HG02798 (cell line): Measurements from ENCODE around the gene UBR4.
"Not testable (repeated sequence)": the region's sequence is repeated elsewhere in the genome, so short reads cannot be mapped to it uniquely, and the experiment has no call there.

Experiments
- ATAC-seq: cut with Tn5 transposase; IDR thresholded peaks from one replicate; pipeline ENCODE4 v1.9.1; 2021; ENCODE audit warnings: mild to moderate bottlenecking; ENCODE audit not compliant: unreplicated experiment, poor library complexity

Gene UBR4

DNA sequence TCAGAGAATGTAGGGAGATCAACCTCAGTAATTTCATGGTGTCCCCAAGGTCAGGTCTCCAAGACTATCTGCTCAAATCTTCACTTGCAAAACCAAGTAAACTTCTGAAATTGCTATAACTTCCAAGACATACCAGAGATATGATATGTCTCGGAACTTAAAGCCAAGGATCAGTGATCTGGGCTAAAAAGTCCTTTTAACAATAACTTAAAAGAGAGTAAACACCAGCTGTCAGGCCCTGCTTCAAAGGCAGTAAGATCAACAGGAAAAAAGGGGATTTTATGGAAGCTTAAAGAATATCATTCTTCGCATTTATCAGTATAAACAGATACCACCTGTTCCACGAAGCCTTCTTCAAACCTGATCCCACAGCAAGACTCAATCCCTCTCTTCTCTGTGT, 13.7 kb downstream of the UBR4 start:
- no peak for ATAC-seq

DNA sequence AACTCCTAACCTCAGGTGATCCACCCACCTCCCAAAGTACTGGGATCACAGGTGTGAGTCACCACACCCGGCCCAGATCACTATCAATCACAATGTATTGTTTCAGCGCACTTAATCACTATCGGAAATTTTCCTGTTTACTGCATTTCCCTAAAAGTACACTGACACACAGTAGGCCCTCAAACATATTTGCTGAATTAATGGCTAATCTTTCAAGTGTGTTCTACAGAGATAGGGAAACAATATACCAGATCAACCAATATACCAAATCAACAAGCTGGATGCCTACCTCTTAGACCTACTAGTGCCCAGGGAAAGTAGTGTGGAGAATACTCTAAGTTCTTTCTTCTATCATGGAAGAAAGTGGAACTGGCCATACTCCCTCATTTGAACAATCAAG, 17.1 kb downstream of the UBR4 start:
- ATAC-seq: no peak

DNA sequence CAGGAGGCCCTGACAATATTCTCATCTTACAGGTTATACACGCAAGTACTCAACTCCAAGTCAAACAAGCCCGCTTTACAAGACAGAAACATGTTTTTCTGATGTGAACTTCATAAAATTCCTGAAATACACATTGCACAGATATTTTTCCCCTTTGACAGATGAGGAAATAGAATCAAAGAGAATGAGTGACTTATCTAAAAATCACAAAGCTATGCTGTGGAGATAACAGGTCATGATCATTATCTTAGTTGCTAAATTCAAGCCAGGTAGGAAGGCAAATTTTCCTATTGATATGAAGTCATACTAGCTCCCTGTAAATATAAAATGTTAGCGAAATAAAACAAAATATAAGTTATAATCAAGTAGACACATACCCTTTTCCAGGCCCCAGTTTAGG, 18.3 kb downstream of the UBR4 start:
- no peak for ATAC-seq

DNA sequence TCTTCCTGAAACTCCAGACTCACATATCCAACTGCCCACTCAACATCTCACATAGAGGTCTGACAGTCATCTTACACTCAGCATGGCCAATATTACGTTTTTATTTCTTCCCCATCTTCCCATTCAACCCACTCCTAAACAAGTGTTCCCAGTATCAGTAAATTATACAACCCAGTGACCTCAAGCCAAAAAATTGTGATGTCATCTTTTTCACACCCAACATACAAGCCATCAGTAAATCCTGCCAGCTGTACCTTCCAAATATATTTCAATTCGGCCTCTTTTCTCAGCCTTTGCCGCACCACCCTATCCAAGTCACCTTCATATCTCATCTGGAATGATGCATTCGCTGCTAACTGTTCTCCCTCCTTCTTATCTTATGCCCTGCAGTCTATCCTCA, 19.6 kb downstream of the UBR4 start:
- ATAC-seq: no peak

DNA sequence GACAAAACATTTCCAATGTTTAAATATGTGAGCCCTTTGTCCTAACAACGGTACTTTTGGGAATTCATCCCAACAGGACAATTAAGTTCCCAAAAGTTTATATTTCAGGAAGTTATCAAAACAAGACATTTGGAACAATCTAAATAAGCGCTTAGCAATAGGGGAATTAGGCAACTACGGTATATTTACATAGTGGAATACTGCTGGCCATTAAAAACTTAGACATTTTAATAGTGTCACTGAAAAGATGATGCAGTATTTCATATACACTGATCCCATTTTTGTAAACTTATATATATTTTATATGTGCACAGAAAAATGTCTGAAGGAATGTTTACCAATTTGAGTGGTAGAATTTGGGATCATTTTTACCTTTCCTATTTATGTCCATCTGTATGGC, 20.8 kb downstream of the UBR4 start:
- ATAC-seq: no peak

DNA sequence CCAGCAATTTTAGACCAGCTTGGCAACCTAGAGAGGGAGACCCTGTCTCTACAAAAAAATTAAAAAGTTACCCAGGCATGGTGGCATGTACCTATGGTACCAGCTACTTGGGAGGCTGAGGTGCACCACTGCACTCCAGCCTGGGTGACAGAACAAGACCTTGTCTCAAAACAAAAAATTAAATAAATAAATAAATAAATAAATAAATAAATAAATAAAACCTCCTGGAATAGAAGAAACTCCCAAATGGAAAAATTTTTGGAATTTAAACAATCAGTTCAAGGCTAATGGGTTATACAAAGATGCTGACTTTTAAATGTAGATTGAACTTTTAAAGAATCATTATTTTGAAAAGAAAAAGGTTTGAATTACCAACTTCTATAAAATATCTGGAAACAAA, 22.2 kb downstream of the UBR4 start:
- ATAC-seq: no peak

DNA sequence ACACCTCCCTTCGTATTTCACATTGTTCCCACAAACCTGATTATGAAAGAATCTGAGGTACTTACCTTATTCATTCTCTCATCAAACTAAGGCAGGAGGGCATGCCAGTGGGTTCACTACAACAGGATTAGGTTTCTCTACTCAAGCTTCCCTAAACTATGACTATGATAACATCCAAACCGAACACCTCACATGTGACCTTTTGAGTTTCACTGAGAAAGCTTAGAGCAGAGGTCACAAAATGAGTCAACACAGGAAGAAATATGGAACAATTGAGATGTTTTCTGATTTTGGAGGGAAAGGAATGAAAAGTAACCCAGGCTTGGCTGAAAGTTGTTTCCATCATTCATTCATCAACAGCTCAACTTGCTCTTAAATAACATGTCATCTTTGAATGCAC, 24.1 kb downstream of the UBR4 start:
- no peak for ATAC-seq

DNA sequence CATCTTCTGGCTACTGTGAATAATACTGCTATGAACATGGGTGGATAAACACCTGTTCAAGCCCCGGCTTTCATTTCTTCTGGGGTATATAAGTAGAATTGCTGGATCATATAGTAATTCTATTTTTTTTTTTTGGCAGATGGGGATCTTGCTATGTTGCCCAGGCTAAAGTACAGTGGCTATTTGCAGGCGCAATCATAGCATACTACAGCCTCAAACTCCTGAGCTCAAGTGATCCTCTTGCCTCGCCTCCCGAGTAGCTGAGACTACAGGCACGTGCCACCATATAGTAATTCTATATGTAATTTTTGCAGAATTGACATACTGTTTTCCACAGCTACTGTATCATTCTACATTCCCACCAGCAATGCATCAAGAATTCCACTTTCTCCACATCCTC, 27.8 kb downstream of the UBR4 start:
- no peak for ATAC-seq

DNA sequence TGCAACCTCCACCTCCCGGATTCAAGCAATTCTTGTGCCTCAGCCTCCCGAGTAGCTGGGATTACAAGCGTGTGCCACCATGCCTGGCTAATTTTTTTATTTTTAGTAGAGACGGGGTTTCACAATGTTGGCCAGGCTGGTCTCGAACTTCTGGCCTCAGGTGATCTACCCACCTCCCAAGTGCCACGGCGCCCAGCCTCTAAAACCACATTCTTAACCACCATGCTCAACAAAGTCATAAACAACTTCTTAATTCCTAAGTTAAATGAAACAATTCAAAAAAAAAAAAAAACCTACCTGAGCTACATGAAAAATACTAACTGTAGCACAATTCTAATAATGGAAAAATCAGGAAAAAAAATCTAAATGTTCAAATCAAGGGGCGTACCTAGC, 29.8 kb downstream of the UBR4 start:
- not testable (repeated sequence) for ATAC-seq

DNA sequence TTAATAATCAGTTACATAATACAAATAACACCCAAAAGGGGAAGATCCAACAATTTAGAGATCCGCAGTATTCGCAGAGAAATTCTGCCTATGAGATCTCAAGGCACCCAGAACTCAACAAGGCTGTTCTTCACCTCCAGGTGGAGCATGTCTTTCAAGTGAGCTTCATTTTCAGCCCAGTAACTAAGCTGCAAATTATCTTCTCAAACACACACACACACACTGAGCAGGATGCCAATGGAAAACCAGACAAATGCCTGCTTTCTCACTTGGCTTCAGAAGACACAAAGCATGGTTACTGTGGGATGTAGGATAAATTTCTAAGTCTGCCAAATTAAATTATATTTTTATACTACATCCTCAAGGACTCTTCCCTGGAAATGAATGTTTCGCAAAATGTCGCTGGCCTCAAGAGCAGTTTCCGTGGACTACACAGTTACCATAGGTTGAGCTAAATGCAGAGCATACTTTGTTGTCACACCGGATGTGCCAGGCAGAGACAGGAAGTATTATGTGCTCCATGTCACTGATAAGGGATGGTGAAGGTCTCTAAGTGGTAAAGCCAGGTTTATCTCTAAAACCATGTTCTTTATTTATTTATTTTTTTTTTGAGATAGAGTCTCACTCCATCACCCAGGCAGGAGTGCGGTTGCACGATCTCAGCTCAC, 30.3 kb downstream of the UBR4 start:
- no peak for ATAC-seq

DNA sequence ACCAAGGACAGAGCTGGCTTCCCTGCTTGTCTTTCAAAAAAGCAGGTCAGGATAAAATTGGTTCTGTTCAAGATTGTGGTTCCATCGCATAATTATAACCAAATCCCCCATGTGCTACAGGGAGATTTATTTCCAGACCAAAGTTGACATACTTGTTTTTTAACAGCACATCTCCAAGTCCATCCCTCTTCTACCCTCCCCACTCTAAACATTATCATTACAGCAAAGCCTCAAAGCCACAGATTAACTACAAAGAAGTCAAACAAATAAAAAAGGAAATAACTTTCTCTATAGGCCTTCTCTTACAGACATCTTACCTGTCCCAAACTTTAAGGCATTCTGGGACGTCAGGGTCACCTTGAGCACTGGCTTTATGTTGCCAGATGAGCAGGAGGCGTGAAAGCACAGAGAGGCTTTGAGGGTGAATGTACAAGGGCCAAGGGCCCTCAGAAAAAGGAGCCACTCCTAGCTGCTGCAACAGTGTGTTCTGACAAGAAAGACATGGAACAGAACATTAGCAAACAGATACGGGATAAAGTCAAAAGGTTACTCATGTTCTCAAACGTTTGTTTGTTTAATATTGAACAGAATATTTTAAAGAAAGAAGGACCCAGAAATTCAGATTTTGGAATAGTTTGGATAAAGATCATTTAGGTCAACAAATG, 31.2 kb downstream of the UBR4 start:
- ATAC-seq: no peak

DNA sequence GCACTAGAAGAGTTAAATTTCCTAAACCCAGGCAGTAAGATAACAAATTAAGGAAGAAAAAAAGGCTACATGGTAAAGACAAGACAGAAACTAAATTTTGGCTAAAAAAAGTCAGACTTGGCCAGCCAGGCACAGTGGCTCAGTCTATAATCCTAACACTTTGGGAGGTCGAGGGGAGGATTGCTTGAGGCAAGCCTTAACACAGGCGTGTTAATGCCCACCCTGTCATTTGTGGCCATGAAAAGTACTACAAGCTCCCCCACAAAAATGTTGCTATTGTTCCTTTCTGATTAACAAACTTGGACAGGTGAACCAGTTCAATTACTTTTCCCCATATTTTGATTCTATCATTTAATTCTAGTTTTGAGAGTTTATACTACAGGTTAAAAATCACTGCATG, 32.3 kb downstream of the UBR4 start:
- ATAC-seq: no peak

DNA sequence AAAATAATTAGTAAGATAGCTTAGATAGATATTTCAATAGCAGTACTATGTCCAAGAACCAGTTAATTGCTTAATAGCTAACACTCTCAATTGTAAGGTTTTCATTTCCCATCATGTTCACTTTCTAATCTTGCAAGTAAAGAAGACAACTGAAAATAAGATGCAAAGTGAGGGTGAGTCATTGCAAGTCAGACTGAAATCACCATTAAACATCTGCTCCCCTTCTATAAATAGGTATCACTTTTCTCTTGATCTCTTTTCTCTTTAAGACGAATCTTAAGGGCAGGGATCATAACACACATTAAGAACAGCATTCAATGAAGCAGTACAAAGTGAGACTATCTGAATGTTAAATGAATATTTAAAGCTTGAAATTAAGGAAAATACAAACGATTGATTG, 40.4 kb downstream of the UBR4 start:
- peak; percentile 69 for ATAC-seq

DNA sequence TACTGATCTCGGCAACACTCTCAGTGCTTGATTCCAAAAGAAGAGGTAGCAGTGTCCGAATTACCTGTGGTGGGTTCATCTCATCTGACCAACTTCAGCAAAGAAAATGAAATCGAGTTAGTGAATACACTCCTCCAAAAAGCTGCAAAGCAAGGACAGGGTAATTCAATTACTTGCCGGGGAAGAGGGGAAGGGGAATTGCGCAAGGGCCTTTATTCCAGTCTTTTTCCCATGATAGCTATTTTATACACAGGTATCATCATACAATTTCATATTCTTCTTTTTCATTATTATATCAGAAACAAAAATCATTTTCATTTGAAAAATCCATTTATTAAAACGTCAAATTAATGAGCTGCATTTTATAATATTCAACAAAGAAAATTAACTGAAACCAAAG, 42.9 kb downstream of the UBR4 start:
- no peak for ATAC-seq

DNA sequence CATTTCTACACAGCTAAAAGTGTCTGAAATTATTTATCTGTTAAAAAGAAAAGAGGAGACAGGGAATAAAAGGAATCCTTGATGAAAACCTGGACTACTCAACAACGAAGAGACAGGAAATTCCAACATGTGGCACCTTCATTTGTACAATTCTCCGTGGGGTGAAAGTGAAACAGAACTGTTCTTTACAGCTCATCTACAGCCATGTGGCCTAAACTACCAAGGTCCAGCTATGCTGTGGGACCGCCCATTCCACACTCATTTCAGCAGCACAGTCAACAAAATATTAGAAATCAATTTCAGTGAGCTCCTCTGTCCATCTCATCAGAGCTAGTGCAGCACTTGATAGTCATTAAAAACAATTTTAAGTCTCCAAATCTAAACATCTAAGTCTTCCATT, 44.0 kb downstream of the UBR4 start:
- no peak for ATAC-seq

DNA sequence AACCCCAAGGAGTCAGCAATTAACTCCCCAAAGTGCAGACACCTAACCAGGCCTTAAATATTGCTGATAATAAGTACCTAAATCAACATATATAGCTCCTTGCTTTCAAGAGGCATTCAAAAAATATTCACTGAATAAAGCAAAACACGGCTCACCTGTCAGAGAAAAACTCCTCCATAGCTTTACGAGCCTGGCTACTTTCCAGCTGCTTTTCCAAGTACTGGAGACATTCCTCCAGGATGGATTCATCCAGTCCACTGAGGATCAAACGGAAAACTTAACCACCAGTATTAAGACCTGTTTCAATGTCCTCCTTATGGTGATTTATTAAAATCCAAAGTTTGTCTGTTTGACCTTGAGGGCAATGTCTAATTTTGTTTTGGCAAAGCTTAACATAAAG, 44.6 kb downstream of the UBR4 start:
- ATAC-seq: no peak

DNA sequence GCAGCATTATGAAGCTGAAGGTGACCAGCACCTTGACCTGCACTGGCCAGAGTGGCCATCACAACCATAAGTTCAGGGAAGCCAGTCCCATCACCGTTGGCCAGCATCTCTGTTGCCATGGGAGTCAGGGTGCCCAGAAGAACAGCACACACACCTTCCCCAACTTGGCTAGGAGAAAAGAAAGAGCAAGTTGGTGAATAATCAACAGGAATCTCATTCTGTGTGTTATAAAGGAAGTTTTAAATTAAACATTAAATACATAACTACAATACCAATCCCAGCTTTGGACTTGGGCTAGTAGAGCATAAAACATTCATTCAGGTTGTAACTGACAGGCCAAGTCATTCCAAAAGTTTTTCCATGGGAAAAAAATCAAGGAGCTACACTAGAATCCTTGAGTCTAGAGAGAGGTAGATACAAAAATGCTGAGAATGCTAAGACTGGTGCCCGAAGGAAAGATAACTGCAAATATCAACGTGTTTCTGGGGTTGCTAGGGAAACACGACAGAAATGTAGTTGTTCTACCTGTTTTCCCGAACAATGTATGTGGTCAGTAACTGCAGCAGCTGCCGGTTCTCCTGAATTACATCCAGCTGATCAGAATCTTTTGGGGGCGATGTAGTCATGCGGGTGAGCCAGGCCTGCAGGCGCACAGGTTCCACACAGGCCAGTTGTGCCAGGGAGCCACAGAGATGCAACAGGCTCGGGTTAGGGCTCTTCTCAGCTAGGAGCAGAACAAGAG, 45.6 kb downstream of the UBR4 start:
- no peak for ATAC-seq

DNA sequence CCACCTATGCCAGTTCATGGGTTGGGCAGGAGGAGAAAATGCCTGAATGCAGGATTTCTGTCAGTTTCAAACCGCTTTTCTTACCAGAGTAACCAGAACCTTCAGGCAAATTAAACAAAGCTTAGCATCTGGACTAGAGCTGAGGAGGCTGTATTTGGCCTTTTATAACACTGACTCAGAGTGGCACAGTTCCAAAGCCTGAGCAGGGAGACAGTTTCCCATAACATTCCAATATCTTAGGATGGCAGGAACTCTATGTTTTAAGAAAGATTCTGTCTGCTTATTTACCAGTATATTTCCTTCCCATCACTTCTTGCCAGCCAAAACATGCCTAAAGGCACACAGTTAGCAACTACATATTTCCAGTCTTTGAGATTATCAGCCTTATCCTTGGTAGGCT, 46.8 kb downstream of the UBR4 start:
- ATAC-seq: no peak

DNA sequence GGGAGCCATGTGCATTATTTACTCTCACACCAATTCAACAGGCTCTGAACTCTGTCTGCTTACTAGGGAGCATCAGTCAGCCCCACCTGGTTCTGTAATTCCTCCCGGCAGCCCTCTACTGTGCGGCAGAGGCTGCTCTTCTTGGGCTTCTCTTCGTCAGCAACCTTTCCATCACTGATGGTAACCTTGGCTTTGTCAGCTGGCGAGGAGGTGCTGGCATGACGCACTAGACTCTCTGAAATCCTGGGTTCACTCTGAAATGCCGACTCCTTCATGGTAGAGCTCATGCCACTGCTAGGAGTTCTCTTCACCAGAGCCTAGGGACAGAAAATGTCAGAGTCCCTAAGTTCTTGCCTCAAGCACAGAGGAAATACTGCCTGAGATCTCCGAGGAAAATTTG, 49.2 kb downstream of the UBR4 start:
- no peak for ATAC-seq

DNA sequence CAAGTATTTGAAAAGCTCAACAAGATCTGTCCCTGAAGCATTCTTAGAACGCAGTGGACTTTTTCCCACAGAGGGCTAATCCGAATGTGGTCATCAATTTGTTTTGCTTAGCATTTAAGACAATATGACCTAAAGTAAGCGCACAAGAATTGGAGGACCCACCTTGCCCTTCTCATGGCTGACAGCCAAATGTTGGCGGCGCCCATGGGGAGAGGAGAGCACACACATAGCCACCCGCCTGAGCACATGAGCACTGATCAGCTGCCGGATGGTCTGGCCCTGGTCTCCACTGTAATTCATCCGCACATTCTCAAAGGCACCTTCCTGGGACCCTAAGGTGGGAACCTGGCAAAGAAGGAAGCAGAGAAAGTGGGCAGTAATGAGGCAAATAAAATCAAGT, 52.4 kb downstream of the UBR4 start:
- no peak for ATAC-seq

DNA sequence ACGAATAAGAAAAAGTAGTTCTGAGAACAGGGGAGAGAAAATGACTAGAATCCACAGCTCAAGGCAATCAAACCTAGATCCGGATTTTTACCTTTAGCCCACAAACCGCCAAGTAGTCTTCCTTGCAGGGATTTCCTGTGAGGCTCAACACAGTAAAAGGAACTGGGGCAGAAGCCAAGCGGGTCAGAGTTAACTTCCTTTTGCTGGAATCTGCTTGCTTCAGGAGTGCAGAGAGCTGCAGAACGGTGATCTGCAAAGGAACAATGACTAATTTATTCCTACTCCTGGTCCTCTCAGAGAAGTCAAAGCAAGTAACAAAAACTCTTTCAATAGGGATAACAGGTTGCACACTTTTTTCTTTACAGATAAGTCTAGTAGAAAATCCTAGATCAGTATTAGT, 53.4 kb downstream of the UBR4 start:
- no peak for ATAC-seq

DNA sequence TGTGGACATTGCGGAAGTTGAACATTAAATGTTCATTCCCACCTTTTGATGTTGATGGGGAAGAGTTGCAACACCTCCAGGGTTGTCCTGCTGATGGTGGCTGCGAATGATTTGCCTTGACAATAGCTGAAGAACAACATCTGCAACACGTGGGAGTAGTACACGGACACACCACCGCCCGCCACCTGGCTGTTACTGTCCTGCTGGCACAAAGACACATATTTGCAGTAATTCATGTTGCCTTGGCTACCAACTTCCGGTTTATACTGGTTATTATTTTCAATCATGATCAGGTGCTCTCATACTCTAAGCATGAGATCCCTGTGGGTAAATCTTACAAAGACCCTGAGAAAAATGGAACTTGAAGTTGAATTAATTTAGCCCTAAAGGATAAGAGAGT, 55.2 kb downstream of the UBR4 start:
- ATAC-seq: no peak
